ENCODE results near the gene DICER1. TPM values are rescaled to one million over a fixed set of nuclear protein-coding genes. Genes with fewer than 3 reads are reported as not detected.

Gene DICER1
- total and polyA plus RNA-seq, 12 donors, result 4.9 to 38.8 (median 27.2) TPM

DNA sequence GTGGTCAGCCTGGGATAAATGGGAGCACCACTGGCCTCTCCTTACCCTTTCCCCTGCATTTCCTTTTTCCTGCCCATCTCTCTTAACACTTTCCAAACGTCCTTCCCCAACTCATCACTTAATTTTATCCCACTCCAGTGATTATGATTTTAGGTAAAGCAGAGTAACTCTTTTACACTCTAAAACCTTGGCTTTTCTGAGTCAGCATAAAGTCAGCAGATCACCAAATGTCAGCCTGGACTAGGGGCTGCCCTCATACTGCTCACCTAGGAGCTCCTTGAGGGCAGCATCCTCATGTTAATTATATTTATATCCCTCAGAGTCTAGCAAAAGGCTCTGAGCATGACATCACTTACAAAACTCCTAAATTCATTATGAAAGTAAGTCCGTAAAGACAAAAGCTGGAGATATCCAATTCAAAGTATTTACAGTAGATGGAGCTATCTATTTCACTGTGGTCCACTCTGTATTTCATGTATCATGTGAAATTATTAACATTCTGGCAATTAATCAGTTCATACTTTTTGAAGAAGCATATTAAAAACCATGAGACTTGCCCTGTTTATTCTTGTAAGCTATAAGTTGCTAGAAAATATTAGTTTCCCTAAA, 17.0 kb upstream of the DICER1 start:
- TF ChIP-seq, protein P1, sequence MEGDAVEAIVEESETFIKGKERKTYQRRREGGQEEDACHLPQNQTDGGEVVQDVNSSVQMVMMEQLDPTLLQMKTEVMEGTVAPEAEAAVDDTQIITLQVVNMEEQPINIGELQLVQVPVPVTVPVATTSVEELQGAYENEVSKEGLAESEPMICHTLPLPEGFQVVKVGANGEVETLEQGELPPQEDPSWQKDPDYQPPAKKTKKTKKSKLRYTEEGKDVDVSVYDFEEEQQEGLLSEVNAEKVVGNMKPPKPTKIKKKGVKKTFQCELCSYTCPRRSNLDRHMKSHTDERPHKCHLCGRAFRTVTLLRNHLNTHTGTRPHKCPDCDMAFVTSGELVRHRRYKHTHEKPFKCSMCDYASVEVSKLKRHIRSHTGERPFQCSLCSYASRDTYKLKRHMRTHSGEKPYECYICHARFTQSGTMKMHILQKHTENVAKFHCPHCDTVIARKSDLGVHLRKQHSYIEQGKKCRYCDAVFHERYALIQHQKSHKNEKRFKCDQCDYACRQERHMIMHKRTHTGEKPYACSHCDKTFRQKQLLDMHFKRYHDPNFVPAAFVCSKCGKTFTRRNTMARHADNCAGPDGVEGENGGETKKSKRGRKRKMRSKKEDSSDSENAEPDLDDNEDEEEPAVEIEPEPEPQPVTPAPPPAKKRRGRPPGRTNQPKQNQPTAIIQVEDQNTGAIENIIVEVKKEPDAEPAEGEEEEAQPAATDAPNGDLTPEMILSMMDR (IDR thresholded peaks at IDR 0.05), result peak in 8 of 9 donors; percentile 5 to 59 (median 36)
- Histone ChIP-seq H3K27me3 (no peaks in the 10 kb centered on the region), H3K27ac (no peak overlapping the region), H3K4me3 (no peak overlapping the region), H3K36me3 (no peaks in the 10 kb centered on the region), H3K9me3 (no peaks in the 10 kb centered on the region), H3K4me1 (peaks cover 0 to 17% (median 0%) of the 10 kb centered on the region in 9 donors)
- no peak for DNase-seq
- intact Hi-C loops (cut with DNase I), result no loop called here
- ATAC-seq, result peak in 4 of 8 donors; percentile 44 to 59 (median 48)
- 42 to 67% methylated on average over 2 of the region's 2 CpGs for WGBS, 2 donors

DNA sequence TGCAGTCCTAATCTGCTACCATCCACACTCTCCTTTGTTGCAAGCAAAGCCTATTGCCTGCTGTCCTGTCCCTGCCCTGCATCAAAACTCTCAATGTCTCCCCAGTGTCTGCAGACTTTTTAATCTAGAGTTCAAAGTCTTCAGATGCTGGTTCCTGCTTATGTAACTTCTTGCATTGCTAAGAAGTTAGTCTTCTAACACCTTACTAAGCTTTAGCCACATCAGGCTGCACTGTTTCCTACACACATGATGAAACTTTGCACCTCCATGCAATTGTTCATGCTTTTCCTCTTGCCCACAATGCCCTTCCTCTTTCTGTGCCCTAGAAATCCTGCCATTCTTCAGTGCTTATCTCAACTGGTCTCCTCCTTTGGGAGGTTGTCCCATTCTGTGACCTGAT, 16.2 kb upstream of the DICER1 start:
- intact Hi-C loops (cut with DNase I), result no loop called here
- H3K9me3 ChIP-seq, result no peaks in the 10 kb centered on the region
- H3K4me1 ChIP-seq, result peaks cover 0 to 17% (median 0%) of the 10 kb centered on the region in 9 donors
- DNase-seq, result no peak
- TF ChIP-seq, protein P1 (IDR thresholded peaks at IDR 0.05), result no peak
- H3K4me3 ChIP-seq, result no peak overlapping the region
- no peaks in the 10 kb centered on the region for H3K36me3 ChIP-seq
- no peak overlapping the region for H3K27ac ChIP-seq
- peak in 1 of 8 donors; percentile 29 for ATAC-seq
- no peaks in the 10 kb centered on the region for H3K27me3 ChIP-seq

DNA sequence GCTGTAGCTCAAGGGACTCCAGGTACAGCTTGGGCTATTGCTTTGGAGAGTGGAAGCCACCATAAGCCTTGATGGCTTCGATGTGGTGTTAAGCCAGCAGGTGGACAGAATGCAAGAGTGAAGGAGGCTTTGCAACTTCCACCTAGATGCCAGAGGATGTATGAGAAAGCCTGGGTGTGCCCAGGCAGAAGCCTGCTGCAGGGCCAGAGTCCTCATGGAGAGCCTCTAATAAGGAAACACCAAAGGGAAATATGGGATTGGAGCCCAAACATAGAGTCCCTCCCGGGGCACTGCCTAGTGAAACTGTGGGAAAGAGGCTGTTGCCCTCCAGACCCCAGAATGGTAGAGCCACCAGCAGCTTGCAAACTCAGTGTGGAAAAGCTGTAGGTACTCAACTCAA, 9.8 kb upstream of the DICER1 start:
- no peak overlapping the region for H3K27ac ChIP-seq
- H3K4me1 ChIP-seq, result peaks cover 0 to 22% (median 3%) of the 10 kb centered on the region in 9 donors
- H3K4me3 ChIP-seq, result no peak overlapping the region
- TF ChIP-seq, protein P1 (IDR thresholded peaks at IDR 0.05), result no peak
- DNase-seq (no peak), ATAC-seq (no peak)
- intact Hi-C loops (cut with DNase I), result no loop called here
- H3K36me3 ChIP-seq, result no peaks in the 10 kb centered on the region
- no peaks in the 10 kb centered on the region for H3K27me3 ChIP-seq
- WGBS, 2 donors, result 92 to 98% methylated on average over 2 of the region's 2 CpGs
- peaks cover 0 to 24% (median 3%) of the 10 kb centered on the region in 11 donors for H3K9me3 ChIP-seq

DNA sequence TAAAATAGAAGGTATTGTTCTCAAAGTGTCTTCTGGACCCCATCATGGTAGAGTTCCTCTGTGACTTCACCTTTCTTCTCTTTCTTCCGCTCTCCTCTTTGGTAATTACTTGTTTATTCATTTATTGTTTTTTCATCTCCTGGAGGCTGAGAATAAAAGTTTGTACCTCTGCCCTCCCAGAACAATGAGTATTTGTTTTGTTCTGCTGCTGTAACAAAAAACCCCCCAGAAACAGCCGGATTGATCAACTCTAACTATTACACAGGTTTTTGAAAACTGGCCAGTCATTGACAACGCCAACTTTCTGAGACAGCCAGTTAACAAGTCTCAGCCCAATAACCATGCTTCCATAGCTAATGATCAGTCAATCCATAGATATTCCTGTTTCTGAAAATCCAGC, 8.2 kb upstream of the DICER1 start:
- ATAC-seq (no peak), DNase-seq (no peak)
- intact Hi-C loops (cut with DNase I), result no loop called here
- H3K4me3 ChIP-seq, result no peak overlapping the region
- no peak overlapping the region for H3K27ac ChIP-seq
- no peaks in the 10 kb centered on the region for H3K36me3 ChIP-seq
- WGBS, 2 donors, result 96 to 97% methylated on average over 3 of the region's 3 CpGs
- TF ChIP-seq, protein P1 (IDR thresholded peaks at IDR 0.05), result no peak
- H3K4me1 ChIP-seq, result peaks cover 0 to 24% (median 3%) of the 10 kb centered on the region in 9 donors
- peaks cover 0 to 24% (median 3%) of the 10 kb centered on the region in 11 donors for H3K9me3 ChIP-seq
- no peaks in the 10 kb centered on the region for H3K27me3 ChIP-seq
